HEK293 (cell line): Measurements from ENCODE around the gene ASTN2.

Source experiments
- KLF17 ChIP-seq: fragments of 450-650 bp; formaldehyde crosslinking; IDR thresholded peaks from 2 replicates; pipeline ENCODE4 v1.5.1; 2016; ENCODE audit warnings: missing biosample characterization, missing genetic modification characterization
- REPIN1 ChIP-seq: fragments of 450-650 bp; formaldehyde crosslinking; IDR thresholded peaks from 2 replicates; pipeline ENCODE4 v1.5.1; 2017; ENCODE audit warnings: missing biosample characterization, missing genetic modification characterization, low read depth
- ZNF121 ChIP-seq: fragments of 450-650 bp; formaldehyde crosslinking; IDR thresholded peaks from 2 replicates; pipeline ENCODE4 v1.5.1; 2016; ENCODE audit warnings: missing biosample characterization, missing genetic modification characterization
- ZNF501 ChIP-seq: fragments of 450-650 bp; formaldehyde crosslinking; IDR thresholded peaks from 2 replicates; pipeline ENCODE4 v1.5.1; 2016; ENCODE audit warnings: missing biosample characterization, missing genetic modification characterization
- TF ChIP-seq, protein P1 (sequence below): fragments of 450-650 bp; formaldehyde crosslinking; IDR thresholded peaks from 2 replicates; pipeline ENCODE4 v1.5.1; 2016; ENCODE audit warnings: missing biosample characterization, missing genetic modification characterization
- TF ChIP-seq, protein P2 (sequence below): fragments of 450-650 bp; formaldehyde crosslinking; IDR thresholded peaks from 2 replicates; pipeline ENCODE4 v1.5.1; 2016; ENCODE audit warnings: missing biosample characterization, missing genetic modification characterization
- TF ChIP-seq, protein P3 (sequence below): IDR thresholded peaks from 2 replicates; pipeline ENCODE4 v1.6.1; 2011; ENCODE audit warnings: mild to moderate bottlenecking, low read depth, low read length, borderline replicate concordance
- TF ChIP-seq, protein P4 (sequence below): fragments of 450-650 bp; formaldehyde crosslinking; IDR thresholded peaks from 2 replicates; pipeline ENCODE4 v1.5.1; 2016; ENCODE audit warnings: missing biosample characterization, missing genetic modification characterization, low read depth

DNA sequence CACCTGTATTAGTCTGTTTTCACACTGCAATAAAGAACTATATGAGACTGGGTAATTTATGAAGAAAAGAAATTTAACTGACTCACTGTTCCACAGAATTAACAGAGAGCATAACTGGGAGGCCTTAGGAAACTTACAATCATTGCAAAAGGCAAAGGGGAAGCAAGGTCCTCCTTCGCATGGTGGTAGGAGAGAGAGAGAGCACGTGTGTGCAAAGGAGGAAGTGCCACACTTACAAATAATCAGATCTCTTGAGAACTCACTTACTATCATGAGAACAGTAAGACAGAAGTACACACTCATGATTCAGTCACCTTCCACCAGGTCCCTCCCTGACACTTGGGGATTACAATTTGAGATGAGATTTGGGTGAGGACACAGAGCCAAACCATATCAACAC is 469.0 kb downstream of the ASTN2 start:
- TF ChIP-seq REPIN1 (tag by site-specific recombination): no peak
- TF ChIP-seq, protein P1, sequence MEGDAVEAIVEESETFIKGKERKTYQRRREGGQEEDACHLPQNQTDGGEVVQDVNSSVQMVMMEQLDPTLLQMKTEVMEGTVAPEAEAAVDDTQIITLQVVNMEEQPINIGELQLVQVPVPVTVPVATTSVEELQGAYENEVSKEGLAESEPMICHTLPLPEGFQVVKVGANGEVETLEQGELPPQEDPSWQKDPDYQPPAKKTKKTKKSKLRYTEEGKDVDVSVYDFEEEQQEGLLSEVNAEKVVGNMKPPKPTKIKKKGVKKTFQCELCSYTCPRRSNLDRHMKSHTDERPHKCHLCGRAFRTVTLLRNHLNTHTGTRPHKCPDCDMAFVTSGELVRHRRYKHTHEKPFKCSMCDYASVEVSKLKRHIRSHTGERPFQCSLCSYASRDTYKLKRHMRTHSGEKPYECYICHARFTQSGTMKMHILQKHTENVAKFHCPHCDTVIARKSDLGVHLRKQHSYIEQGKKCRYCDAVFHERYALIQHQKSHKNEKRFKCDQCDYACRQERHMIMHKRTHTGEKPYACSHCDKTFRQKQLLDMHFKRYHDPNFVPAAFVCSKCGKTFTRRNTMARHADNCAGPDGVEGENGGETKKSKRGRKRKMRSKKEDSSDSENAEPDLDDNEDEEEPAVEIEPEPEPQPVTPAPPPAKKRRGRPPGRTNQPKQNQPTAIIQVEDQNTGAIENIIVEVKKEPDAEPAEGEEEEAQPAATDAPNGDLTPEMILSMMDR (tag by site-specific recombination): no peak
- TF ChIP-seq, protein P2, sequence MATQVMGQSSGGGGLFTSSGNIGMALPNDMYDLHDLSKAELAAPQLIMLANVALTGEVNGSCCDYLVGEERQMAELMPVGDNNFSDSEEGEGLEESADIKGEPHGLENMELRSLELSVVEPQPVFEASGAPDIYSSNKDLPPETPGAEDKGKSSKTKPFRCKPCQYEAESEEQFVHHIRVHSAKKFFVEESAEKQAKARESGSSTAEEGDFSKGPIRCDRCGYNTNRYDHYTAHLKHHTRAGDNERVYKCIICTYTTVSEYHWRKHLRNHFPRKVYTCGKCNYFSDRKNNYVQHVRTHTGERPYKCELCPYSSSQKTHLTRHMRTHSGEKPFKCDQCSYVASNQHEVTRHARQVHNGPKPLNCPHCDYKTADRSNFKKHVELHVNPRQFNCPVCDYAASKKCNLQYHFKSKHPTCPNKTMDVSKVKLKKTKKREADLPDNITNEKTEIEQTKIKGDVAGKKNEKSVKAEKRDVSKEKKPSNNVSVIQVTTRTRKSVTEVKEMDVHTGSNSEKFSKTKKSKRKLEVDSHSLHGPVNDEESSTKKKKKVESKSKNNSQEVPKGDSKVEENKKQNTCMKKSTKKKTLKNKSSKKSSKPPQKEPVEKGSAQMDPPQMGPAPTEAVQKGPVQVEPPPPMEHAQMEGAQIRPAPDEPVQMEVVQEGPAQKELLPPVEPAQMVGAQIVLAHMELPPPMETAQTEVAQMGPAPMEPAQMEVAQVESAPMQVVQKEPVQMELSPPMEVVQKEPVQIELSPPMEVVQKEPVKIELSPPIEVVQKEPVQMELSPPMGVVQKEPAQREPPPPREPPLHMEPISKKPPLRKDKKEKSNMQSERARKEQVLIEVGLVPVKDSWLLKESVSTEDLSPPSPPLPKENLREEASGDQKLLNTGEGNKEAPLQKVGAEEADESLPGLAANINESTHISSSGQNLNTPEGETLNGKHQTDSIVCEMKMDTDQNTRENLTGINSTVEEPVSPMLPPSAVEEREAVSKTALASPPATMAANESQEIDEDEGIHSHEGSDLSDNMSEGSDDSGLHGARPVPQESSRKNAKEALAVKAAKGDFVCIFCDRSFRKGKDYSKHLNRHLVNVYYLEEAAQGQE (tag by site-specific recombination): no peak
- TF ChIP-seq KLF17 (tag by site-specific recombination): no peak
- TF ChIP-seq, protein P3, sequence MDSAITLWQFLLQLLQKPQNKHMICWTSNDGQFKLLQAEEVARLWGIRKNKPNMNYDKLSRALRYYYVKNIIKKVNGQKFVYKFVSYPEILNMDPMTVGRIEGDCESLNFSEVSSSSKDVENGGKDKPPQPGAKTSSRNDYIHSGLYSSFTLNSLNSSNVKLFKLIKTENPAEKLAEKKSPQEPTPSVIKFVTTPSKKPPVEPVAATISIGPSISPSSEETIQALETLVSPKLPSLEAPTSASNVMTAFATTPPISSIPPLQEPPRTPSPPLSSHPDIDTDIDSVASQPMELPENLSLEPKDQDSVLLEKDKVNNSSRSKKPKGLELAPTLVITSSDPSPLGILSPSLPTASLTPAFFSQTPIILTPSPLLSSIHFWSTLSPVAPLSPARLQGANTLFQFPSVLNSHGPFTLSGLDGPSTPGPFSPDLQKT: no peak
- no peak for TF ChIP-seq ZNF501 (tag by site-specific recombination)
- no peak for TF ChIP-seq ZNF121 (tag by site-specific recombination)
- TF ChIP-seq, protein P4, sequence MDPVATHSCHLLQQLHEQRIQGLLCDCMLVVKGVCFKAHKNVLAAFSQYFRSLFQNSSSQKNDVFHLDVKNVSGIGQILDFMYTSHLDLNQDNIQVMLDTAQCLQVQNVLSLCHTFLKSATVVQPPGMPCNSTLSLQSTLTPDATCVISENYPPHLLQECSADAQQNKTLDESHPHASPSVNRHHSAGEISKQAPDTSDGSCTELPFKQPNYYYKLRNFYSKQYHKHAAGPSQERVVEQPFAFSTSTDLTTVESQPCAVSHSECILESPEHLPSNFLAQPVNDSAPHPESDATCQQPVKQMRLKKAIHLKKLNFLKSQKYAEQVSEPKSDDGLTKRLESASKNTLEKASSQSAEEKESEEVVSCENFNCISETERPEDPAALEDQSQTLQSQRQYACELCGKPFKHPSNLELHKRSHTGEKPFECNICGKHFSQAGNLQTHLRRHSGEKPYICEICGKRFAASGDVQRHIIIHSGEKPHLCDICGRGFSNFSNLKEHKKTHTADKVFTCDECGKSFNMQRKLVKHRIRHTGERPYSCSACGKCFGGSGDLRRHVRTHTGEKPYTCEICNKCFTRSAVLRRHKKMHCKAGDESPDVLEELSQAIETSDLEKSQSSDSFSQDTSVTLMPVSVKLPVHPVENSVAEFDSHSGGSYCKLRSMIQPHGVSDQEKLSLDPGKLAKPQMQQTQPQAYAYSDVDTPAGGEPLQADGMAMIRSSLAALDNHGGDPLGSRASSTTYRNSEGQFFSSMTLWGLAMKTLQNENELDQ: no peak
